ENCODE results near the gene JPH4.

JPH4 gene

GRCh38 chr14:23528555-23528954, 50.0 kb downstream of the JPH4 start:
- no peak for DNase-seq (ENCODE audit: low spot score)

- no peak for DNase-seq (ENCODE audit: low spot score)
Observed at GRCh38 chr14:23525611-23526010, 53.0 kb downstream of the JPH4 start.

GRCh38 chr14:23524954-23525353, 53.6 kb downstream of the JPH4 start:
- no peak for DNase-seq (ENCODE audit: low spot score)

GRCh38 chr14:23523229-23524016, 55.2 kb downstream of the JPH4 start:
- no peak for DNase-seq (ENCODE audit: low spot score)

- DNase-seq (ENCODE audit: low spot score): no peak
Observed at GRCh38 chr14:23522643-23523198, 55.9 kb downstream of the JPH4 start.

- DNase-seq (ENCODE audit: low spot score): no peak
Observed at GRCh38 chr14:23521785-23522640, 56.6 kb downstream of the JPH4 start.

- no peak for DNase-seq (ENCODE audit: low spot score)
Observed at GRCh38 chr14:23520899-23521533, 57.6 kb downstream of the JPH4 start.

- no peak for DNase-seq (ENCODE audit: low spot score)
Observed at GRCh38 chr14:23518709-23519108, 59.9 kb downstream of the JPH4 start.
